Activated CD4-positive, alpha-beta T cell treated with anti-CD3 and anti-CD28 coated beads, Interleukin-2, amount 50 U/mL, for 4 hours (primary cell): ENCODE measurements around the gene SSX7.
"Not testable (repeated sequence)": the region's sequence is repeated elsewhere in the genome, so short reads cannot be mapped to it uniquely, and the experiment has no call there.

Source experiments
- DNase-seq, 2 experiments: peaks; one replicate each; pipeline ENCODE4 v3.0.0-alpha.2; 2020

Gene SSX7

GRCh38 chrX:52654800-52655199 lies at the start of gene SSX7:
SSX7 (minus strand) TSS chrX:52654900; CDS start chrX:52653472, 1,428 bp downstream.
- not testable (repeated sequence) for DNase-seq

DNA sequence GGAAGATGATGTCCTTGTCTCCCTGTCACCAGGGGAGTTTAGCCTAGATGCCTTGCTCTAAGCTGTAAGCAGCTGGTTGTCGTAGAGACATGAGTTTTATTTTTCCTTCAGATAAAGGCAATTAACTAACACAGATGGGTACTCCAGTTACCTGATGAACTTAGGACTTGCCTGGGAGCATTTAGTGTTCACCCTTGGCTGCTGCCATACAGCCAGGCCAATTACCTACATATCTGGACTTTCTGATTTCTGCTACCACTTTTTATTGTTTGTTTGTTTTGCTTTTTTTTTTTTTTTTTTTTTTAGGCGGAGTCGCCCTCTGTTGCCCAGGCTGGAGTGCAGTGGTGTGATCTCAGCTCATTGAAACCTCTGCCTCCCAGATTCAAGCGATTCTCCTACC lies 37.3 kb upstream of the SSX7 start:
- not testable (repeated sequence) for DNase-seq

- not testable (repeated sequence) for DNase-seq
Observed at GRCh38 chrX:52662218-52662617, 7.5 kb upstream of the SSX7 start.

GRCh38 chrX:52655475-52655874 lies 775 bp upstream of the SSX7 start:
- DNase-seq = not testable (repeated sequence)

DNA sequence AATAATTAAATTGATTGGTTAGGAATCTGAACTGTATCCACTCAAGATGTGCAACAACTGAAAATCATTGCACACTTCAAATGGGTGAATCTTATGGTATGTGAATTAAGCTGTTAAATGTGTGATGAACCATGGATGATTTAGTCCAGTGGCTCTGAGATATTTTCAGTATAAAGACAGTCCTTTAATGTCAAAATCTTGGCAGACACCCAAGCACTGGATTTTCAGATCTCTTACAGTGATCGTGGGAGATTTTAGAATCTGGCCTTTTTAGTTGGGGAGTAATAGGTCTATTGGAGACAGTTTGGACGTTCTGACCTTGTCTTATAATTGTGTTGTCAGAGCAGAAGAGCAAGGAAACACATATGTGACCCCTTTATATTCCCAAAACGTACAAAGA lies 4.0 kb downstream of the SSX7 start:
- DNase-seq = not testable (repeated sequence)

- not testable (repeated sequence) for DNase-seq
Observed at GRCh38 chrX:52648956-52649355, 5.7 kb downstream of the SSX7 start.

GRCh38 chrX:52628483-52628882 lies 26.2 kb downstream of the SSX7 start:
- DNase-seq = not testable (repeated sequence)

- DNase-seq = not testable (repeated sequence)
Observed at GRCh38 chrX:52620661-52621060, 34.0 kb downstream of the SSX7 start.

GRCh38 chrX:52608961-52609360 lies 45.7 kb downstream of the SSX7 start:
- DNase-seq = no peak

DNA sequence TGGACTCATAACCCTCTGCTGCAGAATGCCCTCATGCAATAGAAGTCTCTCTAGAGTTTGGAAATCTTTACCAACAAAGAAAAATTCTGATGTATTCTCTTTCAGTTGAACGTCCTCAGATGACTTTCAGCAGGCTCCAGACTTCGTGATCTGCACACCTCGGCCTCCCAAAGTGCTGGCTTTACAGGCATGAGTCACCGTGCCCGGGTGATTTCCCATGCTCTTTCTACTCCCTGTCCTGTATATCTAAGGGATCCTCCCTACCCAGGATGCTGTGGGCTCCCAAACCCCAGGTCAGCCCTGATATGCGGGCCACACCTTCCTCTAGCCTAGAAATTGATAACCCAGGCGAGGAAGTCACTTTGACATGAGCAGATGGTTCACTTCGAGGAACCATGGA lies 51.5 kb downstream of the SSX7 start:
- not testable (repeated sequence) for DNase-seq

- no peak for DNase-seq
Observed at GRCh38 chrX:52598886-52599285, 55.8 kb downstream of the SSX7 start.

DNA sequence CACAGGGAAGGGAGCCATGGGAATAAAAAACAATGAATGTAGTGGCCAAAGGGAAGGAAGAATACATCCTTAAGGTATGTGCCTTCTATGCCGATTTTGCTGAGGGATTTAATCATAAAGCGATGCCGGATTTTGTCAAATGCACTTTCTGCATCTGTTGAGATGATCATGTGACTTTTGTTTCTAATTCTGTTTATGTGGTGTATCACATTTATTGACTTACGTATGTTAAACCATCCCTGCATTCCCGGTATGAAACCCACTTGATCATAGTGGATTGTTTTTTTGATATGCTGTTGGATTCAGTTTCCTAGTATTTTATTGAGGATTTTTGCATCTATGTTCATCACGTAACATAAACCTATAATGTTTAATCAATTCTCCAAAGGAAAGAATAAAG lies 60.0 kb downstream of the SSX7 start:
- DNase-seq = no peak
